T-helper 2 cell treated with Interferon-gamma antibody and Interleukin-4, amounts not matched to agents 5 μg/mL and 100 μg/mL, for 36 hours (primary cell): ENCODE results near the gene CNTN5.

ENCODE experiments used
- DNase-seq: peaks from one replicate; pipeline ENCODE4 v3.0.0; 2021; ENCODE audit warnings: low spot score
- H3K27ac Mint-ChIP-seq: one replicate; pipeline ENCODE4 v1.8.0; 2021; ENCODE audit warnings: mild to moderate bottlenecking, mixed read lengths
- H3K27me3 Mint-ChIP-seq: one replicate; pipeline ENCODE4 v1.8.0; 2021; ENCODE audit warnings: low read depth, mixed read lengths
- H3K36me3 Mint-ChIP-seq: one replicate; pipeline ENCODE4 v1.8.0; 2021; ENCODE audit warnings: low read depth, mixed read lengths
- H3K4me1 Mint-ChIP-seq: one replicate; pipeline ENCODE4 v1.8.0; 2021; ENCODE audit warnings: low read depth, mixed read lengths
- H3K4me3 Mint-ChIP-seq: one replicate; pipeline ENCODE4 v1.8.0; 2022; ENCODE audit warnings: mild to moderate bottlenecking, moderate library complexity, mixed read lengths
- H3K9me3 Mint-ChIP-seq: one replicate; pipeline ENCODE4 v1.8.0; 2021; ENCODE audit warnings: mixed read lengths

The CNTN5 gene

GRCh38 chr11:99192716-99193115, 172.0 kb downstream of the CNTN5 start:
- H3K4me3 Mint-ChIP-seq = no peak overlapping the region
- DNase-seq = no peak
- no peak overlapping the region for H3K27ac Mint-ChIP-seq
- H3K36me3 Mint-ChIP-seq = no peaks in the 10 kb centered on the region
- no peaks in the 10 kb centered on the region for H3K27me3 Mint-ChIP-seq
- H3K9me3 Mint-ChIP-seq = peaks cover 10% of the 10 kb centered on the region
- H3K4me1 Mint-ChIP-seq = no peaks in the 10 kb centered on the region

GRCh38 chr11:99197477-99197876, 176.7 kb downstream of the CNTN5 start:
- Mint-ChIP-seq H3K36me3 (no peaks in the 10 kb centered on the region), H3K27ac (no peak overlapping the region)
- DNase-seq = no peak

GRCh38 chr11:99198215-99198614, 177.5 kb downstream of the CNTN5 start:
- no peak overlapping the region for H3K27ac Mint-ChIP-seq
- DNase-seq = no peak
- no peak overlapping the region for H3K4me3 Mint-ChIP-seq
- no peaks in the 10 kb centered on the region for H3K4me1 Mint-ChIP-seq
- H3K9me3 Mint-ChIP-seq = peaks cover 19% of the 10 kb centered on the region
- no peaks in the 10 kb centered on the region for H3K36me3 Mint-ChIP-seq
- no peaks in the 10 kb centered on the region for H3K27me3 Mint-ChIP-seq

More at GRCh38 chr11:99197477-99197876, 176.7 kb downstream of the CNTN5 start:
- Mint-ChIP-seq H3K4me1 (no peaks in the 10 kb centered on the region), H3K9me3 (peaks cover 19% of the 10 kb centered on the region), H3K4me3 (no peak overlapping the region), H3K27me3 (no peaks in the 10 kb centered on the region)

- Mint-ChIP-seq H3K27ac (no peak overlapping the region), H3K9me3 (peaks cover 19% of the 10 kb centered on the region), H3K4me3 (no peak overlapping the region), H3K27me3 (no peaks in the 10 kb centered on the region), H3K36me3 (no peaks in the 10 kb centered on the region), H3K4me1 (no peaks in the 10 kb centered on the region)
- no peak for DNase-seq
These were observed 178.6 kb downstream of the CNTN5 start for GRCh38 chr11:99199341-99199740.

GRCh38 chr11:99200720-99201119, 180.0 kb downstream of the CNTN5 start:
- H3K27ac Mint-ChIP-seq = no peak overlapping the region
- H3K4me3 Mint-ChIP-seq = no peak overlapping the region
- no peaks in the 10 kb centered on the region for H3K27me3 Mint-ChIP-seq
- peaks cover 19% of the 10 kb centered on the region for H3K9me3 Mint-ChIP-seq
- no peak for DNase-seq
- H3K36me3 Mint-ChIP-seq = no peaks in the 10 kb centered on the region
- no peaks in the 10 kb centered on the region for H3K4me1 Mint-ChIP-seq

- Mint-ChIP-seq H3K4me3 (no peak overlapping the region), H3K36me3 (no peaks in the 10 kb centered on the region), H3K27ac (no peak overlapping the region), H3K4me1 (no peaks in the 10 kb centered on the region), H3K27me3 (no peaks in the 10 kb centered on the region), H3K9me3 (peaks cover 25% of the 10 kb centered on the region)
- no peak for DNase-seq
These were observed 188.1 kb downstream of the CNTN5 start for GRCh38 chr11:99208813-99209212.

- Mint-ChIP-seq H3K27me3 (no peaks in the 10 kb centered on the region), H3K27ac (no peak overlapping the region), H3K9me3 (peaks cover 43% of the 10 kb centered on the region), H3K36me3 (no peaks in the 10 kb centered on the region), H3K4me1 (no peaks in the 10 kb centered on the region), H3K4me3 (no peak overlapping the region)
- DNase-seq = no peak
These were observed 208.8 kb downstream of the CNTN5 start for GRCh38 chr11:99229544-99229943.

- peaks cover 31% of the 10 kb centered on the region for H3K9me3 Mint-ChIP-seq
- H3K4me1 Mint-ChIP-seq = no peaks in the 10 kb centered on the region
- H3K27me3 Mint-ChIP-seq = no peaks in the 10 kb centered on the region
- no peak overlapping the region for H3K27ac Mint-ChIP-seq
- no peaks in the 10 kb centered on the region for H3K36me3 Mint-ChIP-seq
- no peak for DNase-seq
- no peak overlapping the region for H3K4me3 Mint-ChIP-seq
These were observed 213.8 kb downstream of the CNTN5 start for GRCh38 chr11:99234534-99234933.

- Mint-ChIP-seq H3K27ac (no peak overlapping the region), H3K4me3 (no peak overlapping the region), H3K27me3 (no peaks in the 10 kb centered on the region), H3K36me3 (no peaks in the 10 kb centered on the region), H3K9me3 (peaks cover 23% of the 10 kb centered on the region), H3K4me1 (no peaks in the 10 kb centered on the region)
- no peak for DNase-seq
These were observed 217.7 kb downstream of the CNTN5 start for GRCh38 chr11:99238401-99238800.

GRCh38 chr11:99240192-99241030, 219.7 kb downstream of the CNTN5 start:
- Mint-ChIP-seq H3K4me3 (no peak overlapping the region), H3K27ac (no peak overlapping the region), H3K9me3 (peaks cover 17% of the 10 kb centered on the region), H3K36me3 (no peaks in the 10 kb centered on the region), H3K4me1 (no peaks in the 10 kb centered on the region), H3K27me3 (no peaks in the 10 kb centered on the region)
- DNase-seq = no peak

GRCh38 chr11:99241066-99241465, 220.3 kb downstream of the CNTN5 start:
- peaks cover 17% of the 10 kb centered on the region for H3K9me3 Mint-ChIP-seq
- no peaks in the 10 kb centered on the region for H3K36me3 Mint-ChIP-seq

GRCh38 chr11:99244613-99245012, 223.9 kb downstream of the CNTN5 start:
- Mint-ChIP-seq H3K4me3 (no peak overlapping the region), H3K9me3 (peaks cover 18% of the 10 kb centered on the region)

More at GRCh38 chr11:99241066-99241465, 220.3 kb downstream of the CNTN5 start:
- Mint-ChIP-seq H3K27ac (no peak overlapping the region), H3K4me3 (no peak overlapping the region), H3K27me3 (no peaks in the 10 kb centered on the region), H3K4me1 (no peaks in the 10 kb centered on the region)
- DNase-seq = no peak

GRCh38 chr11:99246199-99246598, 225.4 kb downstream of the CNTN5 start:
- H3K27me3 Mint-ChIP-seq = no peaks in the 10 kb centered on the region
- peaks cover 17% of the 10 kb centered on the region for H3K9me3 Mint-ChIP-seq
- no peaks in the 10 kb centered on the region for H3K4me1 Mint-ChIP-seq
- no peak for DNase-seq
- H3K27ac Mint-ChIP-seq = no peak overlapping the region
- H3K4me3 Mint-ChIP-seq = no peak overlapping the region
- H3K36me3 Mint-ChIP-seq = no peaks in the 10 kb centered on the region

More at GRCh38 chr11:99244613-99245012, 223.9 kb downstream of the CNTN5 start:
- Mint-ChIP-seq H3K36me3 (no peaks in the 10 kb centered on the region), H3K4me1 (no peaks in the 10 kb centered on the region), H3K27me3 (no peaks in the 10 kb centered on the region), H3K27ac (no peak overlapping the region)
- no peak for DNase-seq

GRCh38 chr11:99256614-99257013, 235.9 kb downstream of the CNTN5 start:
- H3K27me3 Mint-ChIP-seq = no peaks in the 10 kb centered on the region
- no peaks in the 10 kb centered on the region for H3K4me1 Mint-ChIP-seq
- no peak for DNase-seq
- no peaks in the 10 kb centered on the region for H3K36me3 Mint-ChIP-seq
- H3K27ac Mint-ChIP-seq = no peak overlapping the region
- H3K9me3 Mint-ChIP-seq = peaks cover 19% of the 10 kb centered on the region
- no peak overlapping the region for H3K4me3 Mint-ChIP-seq

GRCh38 chr11:99257131-99257530, 236.4 kb downstream of the CNTN5 start:
- no peak for DNase-seq
- no peaks in the 10 kb centered on the region for H3K36me3 Mint-ChIP-seq

More at GRCh38 chr11:99257131-99257530, 236.4 kb downstream of the CNTN5 start:
- no peaks in the 10 kb centered on the region for H3K27me3 Mint-ChIP-seq
- H3K27ac Mint-ChIP-seq = no peak overlapping the region
- peaks cover 15% of the 10 kb centered on the region for H3K9me3 Mint-ChIP-seq
- no peak overlapping the region for H3K4me3 Mint-ChIP-seq
- no peaks in the 10 kb centered on the region for H3K4me1 Mint-ChIP-seq
